Loucy (cell line): ENCODE data around the gene SCFD2.
"Not testable (repeated sequence)": the region's sequence is repeated elsewhere in the genome, so short reads cannot be mapped to it uniquely, and the experiment has no call there.

ENCODE experiments used
- H2AFZ ChIP-seq: fragments of 200-600 bp; sonication (generic); 2 replicates; pipeline ENCODE4 v1.6.0; 2016; ENCODE audit warnings: antibody characterized with exemption, mild to moderate bottlenecking, low read length, moderate library complexity
- H3F3A ChIP-seq: fragments of 200-600 bp; 2 replicates; pipeline ENCODE4 v1.6.0; 2016; ENCODE audit warnings: antibody characterized with exemption, low read depth, mild to moderate bottlenecking
- H3K27me3 ChIP-seq: fragments of 200-600 bp; sonication (generic); 2 replicates; pipeline ENCODE4 v1.6.1; 2014; ENCODE audit warnings: low read length, mild to moderate bottlenecking; ENCODE audit not compliant: insufficient read depth, poor library complexity, severe bottlenecking
- H3K36me3 ChIP-seq: fragments of 200-600 bp; sonication (generic); 2 replicates; pipeline ENCODE4 v1.6.1; 2016; ENCODE audit warnings: low read length; ENCODE audit not compliant: insufficient read depth
- H3K4me1 ChIP-seq: fragments of 200-600 bp; sonication (generic); 2 replicates; pipeline ENCODE4 v1.5.1; 2014; ENCODE audit warnings: low read length, mild to moderate bottlenecking; ENCODE audit not compliant: insufficient read depth, poor library complexity, severe bottlenecking
- H3K4me2 ChIP-seq: fragments of 200-600 bp; sonication (generic); 2 replicates; pipeline ENCODE4 v1.6.0; 2014; ENCODE audit warnings: antibody characterized with exemption, low read length, low read depth, mild to moderate bottlenecking; ENCODE audit not compliant: poor library complexity, severe bottlenecking
- H3K4me3 ChIP-seq: fragments of 200-600 bp; sonication (generic); 2 replicates; pipeline ENCODE4 v1.5.1; 2014; ENCODE audit warnings: low read length, mild to moderate bottlenecking, mixed read lengths; ENCODE audit not compliant: poor library complexity, severe bottlenecking
- H3K79me2 ChIP-seq: fragments of 200-600 bp; sonication (generic); 2 replicates; pipeline ENCODE4 v1.6.1; 2014; ENCODE audit warnings: low read length; ENCODE audit not compliant: insufficient read depth
- H3K9ac ChIP-seq: fragments of 200-600 bp; sonication (generic); 2 replicates; pipeline ENCODE4 v1.6.0; 2014; ENCODE audit warnings: mild to moderate bottlenecking, low read depth, low read length, moderate library complexity; ENCODE audit not compliant: poor library complexity, severe bottlenecking
- H3K9me2 ChIP-seq: fragments of 200-600 bp; sonication (generic); replicated peaks from 2 replicates; pipeline ENCODE4 v1.6.1; 2016; ENCODE audit warnings: low read depth, low read length, mixed read lengths
- H3K9me3 ChIP-seq: fragments of 200-600 bp; sonication (generic); 2 replicates; pipeline ENCODE4 v1.6.1; 2014; ENCODE audit warnings: mild to moderate bottlenecking, antibody characterized with exemption, low read length, low read depth; ENCODE audit not compliant: insufficient read depth
- H4K20me1 ChIP-seq: fragments of 200-600 bp; sonication (generic); 2 replicates; pipeline ENCODE4 v1.6.0; 2014; ENCODE audit warnings: antibody characterized with exemption, low read length, mild to moderate bottlenecking; ENCODE audit not compliant: insufficient read depth, poor library complexity, severe bottlenecking
- EZH2phosphoT487 ChIP-seq: fragments of 200-600 bp; IDR thresholded peaks from 2 replicates; pipeline ENCODE4 v1.6.1; 2018; ENCODE audit warnings: antibody characterized with exemption, mild to moderate bottlenecking, moderate library complexity, borderline replicate concordance
- TF ChIP-seq, protein P1 (sequence below): fragments of 200-600 bp; sonication (generic); conservative IDR thresholded peaks from 2 replicates; pipeline ENCODE4 v1.5.1; 2014; ENCODE audit warnings: mild to moderate bottlenecking, antibody characterized with exemption, low read length

SCFD2 gene

DNA sequence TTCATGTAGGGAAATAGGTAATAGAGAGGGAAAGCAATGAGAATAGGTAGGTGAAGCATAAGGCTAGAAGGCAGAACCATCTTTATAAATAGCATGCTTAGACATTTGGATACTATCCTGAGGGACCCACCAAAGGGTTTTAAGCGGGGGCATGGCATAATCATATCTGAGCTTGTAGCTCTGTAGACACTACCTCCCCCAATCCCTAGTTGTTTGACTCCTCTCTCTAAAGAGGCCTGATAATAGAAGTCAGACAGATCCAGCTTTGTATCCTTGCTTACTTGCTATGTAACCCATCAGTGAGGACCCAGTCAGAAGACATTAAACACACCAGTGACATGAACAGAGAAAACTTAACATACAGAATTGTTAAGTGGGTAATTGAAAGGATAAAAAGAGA, 58.7 kb downstream of the SCFD2 start:
- H2AFZ ChIP-seq = no peak overlapping the region
- no peaks in the 10 kb centered on the region for H3F3A ChIP-seq
- peaks cover 11% of the 10 kb centered on the region; the same call in 1 of the 2 replicates for H3K36me3 ChIP-seq
- H4K20me1 ChIP-seq = no peaks in the 10 kb centered on the region
- H3K4me2 ChIP-seq = no peak overlapping the region
- H3K4me3 ChIP-seq = no peak overlapping the region
- H3K4me1 ChIP-seq = no peaks in the 10 kb centered on the region
- H3K9me2 ChIP-seq = no peaks in the 10 kb centered on the region
- H3K9ac ChIP-seq = no peak overlapping the region
- TF ChIP-seq, protein P1, sequence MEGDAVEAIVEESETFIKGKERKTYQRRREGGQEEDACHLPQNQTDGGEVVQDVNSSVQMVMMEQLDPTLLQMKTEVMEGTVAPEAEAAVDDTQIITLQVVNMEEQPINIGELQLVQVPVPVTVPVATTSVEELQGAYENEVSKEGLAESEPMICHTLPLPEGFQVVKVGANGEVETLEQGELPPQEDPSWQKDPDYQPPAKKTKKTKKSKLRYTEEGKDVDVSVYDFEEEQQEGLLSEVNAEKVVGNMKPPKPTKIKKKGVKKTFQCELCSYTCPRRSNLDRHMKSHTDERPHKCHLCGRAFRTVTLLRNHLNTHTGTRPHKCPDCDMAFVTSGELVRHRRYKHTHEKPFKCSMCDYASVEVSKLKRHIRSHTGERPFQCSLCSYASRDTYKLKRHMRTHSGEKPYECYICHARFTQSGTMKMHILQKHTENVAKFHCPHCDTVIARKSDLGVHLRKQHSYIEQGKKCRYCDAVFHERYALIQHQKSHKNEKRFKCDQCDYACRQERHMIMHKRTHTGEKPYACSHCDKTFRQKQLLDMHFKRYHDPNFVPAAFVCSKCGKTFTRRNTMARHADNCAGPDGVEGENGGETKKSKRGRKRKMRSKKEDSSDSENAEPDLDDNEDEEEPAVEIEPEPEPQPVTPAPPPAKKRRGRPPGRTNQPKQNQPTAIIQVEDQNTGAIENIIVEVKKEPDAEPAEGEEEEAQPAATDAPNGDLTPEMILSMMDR = no peak
- TF ChIP-seq EZH2phosphoT487 = no peak
- no peaks in the 10 kb centered on the region for H3K9me3 ChIP-seq
- no peaks in the 10 kb centered on the region for H3K79me2 ChIP-seq
- no peaks in the 10 kb centered on the region for H3K27me3 ChIP-seq

DNA sequence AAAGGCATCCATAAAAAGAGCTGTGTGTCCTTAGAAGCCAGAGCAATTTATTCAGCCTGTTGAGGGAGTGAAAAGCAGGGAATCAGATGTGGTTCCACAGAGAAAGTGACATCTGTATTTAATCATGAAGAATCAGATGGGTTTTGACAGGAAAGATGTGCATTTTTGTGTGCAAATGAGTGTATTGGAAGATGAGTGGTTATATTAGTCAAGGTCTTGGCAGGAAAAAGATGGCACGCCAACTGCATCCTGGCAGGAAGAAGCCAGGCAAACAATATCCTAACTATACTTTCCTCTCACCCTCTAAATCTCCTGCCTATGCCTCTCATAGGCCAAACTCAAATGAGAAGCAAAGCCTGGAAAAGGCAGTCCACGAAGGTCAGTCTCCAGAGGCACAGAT, 59.1 kb downstream of the SCFD2 start:
- H3F3A ChIP-seq = no peaks in the 10 kb centered on the region
- H3K27me3 ChIP-seq = no peaks in the 10 kb centered on the region
- H3K4me1 ChIP-seq = no peaks in the 10 kb centered on the region
- no peaks in the 10 kb centered on the region for H3K9me2 ChIP-seq
- H3K4me3 ChIP-seq = no peak overlapping the region
- no peak overlapping the region for H3K4me2 ChIP-seq
- no peaks in the 10 kb centered on the region for H3K79me2 ChIP-seq
- H3K9ac ChIP-seq = no peak overlapping the region
- 0 out of 2 replicates have a peak, but pooled peaks cover 7% of the 10 kb centered on the region for H3K36me3 ChIP-seq
- TF ChIP-seq EZH2phosphoT487 = no peak
- TF ChIP-seq, protein P1 = no peak
- H2AFZ ChIP-seq = no peak overlapping the region
- no peaks in the 10 kb centered on the region for H4K20me1 ChIP-seq
- no peaks in the 10 kb centered on the region for H3K9me3 ChIP-seq

DNA sequence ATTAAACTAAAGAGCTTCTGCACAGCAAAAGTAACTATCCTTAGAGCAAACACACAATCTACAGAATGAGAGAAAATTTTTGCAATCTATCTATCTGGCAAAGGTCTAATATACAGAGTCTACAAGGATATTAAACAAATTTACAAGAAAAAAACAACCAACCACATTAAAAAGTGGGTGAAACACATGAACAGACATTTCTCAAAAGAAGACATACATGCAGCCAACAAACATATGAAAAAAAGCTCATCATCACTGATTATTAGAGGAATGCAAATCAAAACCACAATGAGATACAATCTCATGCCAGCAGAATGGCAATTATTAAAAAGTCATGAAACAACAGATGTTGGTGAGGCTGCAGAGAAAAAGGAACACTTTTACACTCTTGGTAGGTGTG, 73.7 kb downstream of the SCFD2 start:
- not testable (repeated sequence) for H3K4me3 ChIP-seq, H4K20me1 ChIP-seq
- H3K9me3 ChIP-seq = peaks cover 16% of the 10 kb centered on the region; the same call in 1 of the 2 replicates

DNA sequence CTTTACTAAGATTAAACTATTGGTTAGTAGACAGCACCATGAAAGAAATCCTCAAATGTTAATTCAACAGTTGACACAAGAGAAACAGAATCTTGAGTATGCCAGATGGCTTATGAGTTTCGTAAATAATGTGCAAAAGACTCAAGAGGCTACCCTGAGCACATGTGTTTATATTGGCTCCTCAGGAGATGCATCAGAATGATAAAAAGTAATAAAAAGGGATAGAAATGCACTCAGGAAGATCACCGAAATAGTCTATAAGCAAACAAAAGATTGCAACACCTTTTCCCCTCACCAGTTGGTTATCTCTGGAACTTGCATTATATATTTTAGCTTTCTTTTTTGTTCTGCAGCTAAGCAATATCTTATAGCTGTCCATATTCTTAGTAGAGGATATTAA, 84.4 kb downstream of the SCFD2 start:
- no peaks in the 10 kb centered on the region for H3K9me2 ChIP-seq

More for the DNA sequence above, 73.7 kb downstream of the SCFD2 start:
- H3K4me2 ChIP-seq, H3F3A ChIP-seq, H3K27me3 ChIP-seq, H3K4me1 ChIP-seq, H2AFZ ChIP-seq, H3K36me3 ChIP-seq, H3K9me2 ChIP-seq, H3K9ac ChIP-seq, H3K79me2 ChIP-seq: not testable (repeated sequence)

More for the DNA sequence above, 84.4 kb downstream of the SCFD2 start:
- Histone ChIP-seq H3K36me3 (no peaks in the 10 kb centered on the region), H3K4me3 (no peak overlapping the region), H3K9me3 (no peaks in the 10 kb centered on the region), H3K4me1 (no peaks in the 10 kb centered on the region), H3K9ac (no peak overlapping the region), H3K4me2 (no peak overlapping the region), H2AFZ (no peak overlapping the region), H4K20me1 (no peaks in the 10 kb centered on the region), H3F3A (0 out of 2 replicates have a peak, but pooled peaks cover 2% of the 10 kb centered on the region), H3K79me2 (no peaks in the 10 kb centered on the region), H3K27me3 (no peaks in the 10 kb centered on the region)
- TF ChIP-seq EZH2phosphoT487 = no peak
- TF ChIP-seq, protein P1 = no peak
